ENCODE results near the gene MTCH2. TPM values are rescaled to one million over a fixed set of nuclear protein-coding genes. Genes with fewer than 3 reads are reported as not detected.
"Not testable (repeated sequence)": the region's sequence is repeated elsewhere in the genome, so short reads cannot be mapped to it uniquely, and the experiment has no call there.

Gene MTCH2
- total RNA-seq, 2 experiments from 2014 or later: 11.8 to 12.7 TPM

GRCh38 chr11:47688991-47689390 lies 46.6 kb upstream of the MTCH2 start:
- Mint-ChIP-seq H3K27me3 (no peaks in the 10 kb centered on the region), H3K27ac (no peak overlapping the region), H3K4me1 (ENCODE audit: low read depth) (no peaks in the 10 kb centered on the region), H3K9me3 (no peaks in the 10 kb centered on the region), H3K36me3 (ENCODE audit: low read depth) (no peaks in the 10 kb centered on the region), H3K4me3 (no peak overlapping the region)
- H3K4me1 ChIP-seq (ENCODE audit: insufficient read depth, low read length): no peaks in the 10 kb centered on the region
- no peaks in the 10 kb centered on the region for H3K9me3 ChIP-seq (ENCODE audit: control insufficient read depth in 1 of 2, insufficient read depth in 1 of 2, low read length in 2 of 2)
- ChIA-PET POLR2A (no interaction called here), CTCF (no interaction called here)
- ATAC-seq (ENCODE audit: poor library complexity) (no peak), DNase-seq (no peak)
- H3K27me3 ChIP-seq (ENCODE audit: control insufficient read depth in 1 of 2, insufficient read depth in 2 of 2, low read length in 2 of 2): no peaks in the 10 kb centered on the region
- intact Hi-C loops (cut with DNase I, micrococcal nuclease): no loop called here
- no peaks in the 10 kb centered on the region for H3K36me3 ChIP-seq (ENCODE audit: insufficient read depth, low read length)
- no peak overlapping the region for H3K27ac ChIP-seq (ENCODE audit: low read depth in 1 of 2, low read length in 2 of 2)
- TF ChIP-seq CTCF (IDR thresholded peaks at IDR 0.05): no peak
- H3K4me3 ChIP-seq (ENCODE audit: low read length): no peak overlapping the region

- H3K4me3 Mint-ChIP-seq: no peak overlapping the region
- H3K4me1 ChIP-seq (ENCODE audit: insufficient read depth, low read length): no peaks in the 10 kb centered on the region
- H3K36me3 ChIP-seq (ENCODE audit: insufficient read depth, low read length): no peaks in the 10 kb centered on the region
- H3K27ac ChIP-seq (ENCODE audit: low read depth in 1 of 2, low read length in 2 of 2): no peak overlapping the region
- H3K9me3 ChIP-seq (ENCODE audit: control insufficient read depth in 1 of 2, insufficient read depth in 1 of 2, low read length in 2 of 2): no peaks in the 10 kb centered on the region
- CTCF ChIA-PET: no interaction called here
- ATAC-seq (ENCODE audit: poor library complexity) (no peak), DNase-seq (no peak)
- no peak overlapping the region for H3K4me3 ChIP-seq (ENCODE audit: low read length)
- H3K27me3 ChIP-seq (ENCODE audit: control insufficient read depth in 1 of 2, insufficient read depth in 2 of 2, low read length in 2 of 2): no peaks in the 10 kb centered on the region
- TF ChIP-seq CTCF (IDR thresholded peaks at IDR 0.05): no peak
- no peaks in the 10 kb centered on the region for H3K27me3 Mint-ChIP-seq
- POLR2A ChIA-PET: no interaction called here
- no peak overlapping the region for H3K27ac Mint-ChIP-seq
- H3K9me3 Mint-ChIP-seq: no peaks in the 10 kb centered on the region
- no peaks in the 10 kb centered on the region for H3K4me1 Mint-ChIP-seq (ENCODE audit: low read depth)
- no peaks in the 10 kb centered on the region for H3K36me3 Mint-ChIP-seq (ENCODE audit: low read depth)
- intact Hi-C loops (cut with DNase I, micrococcal nuclease): no loop called here
Observed at GRCh38 chr11:47688111-47688510, 45.8 kb upstream of the MTCH2 start.

- H3K9me3 ChIP-seq (ENCODE audit: control insufficient read depth in 1 of 2, insufficient read depth in 1 of 2, low read length in 2 of 2); ATAC-seq (ENCODE audit: poor library complexity); H3K36me3 ChIP-seq (ENCODE audit: insufficient read depth, low read length); H3K27me3 Mint-ChIP-seq; H3K27ac ChIP-seq (ENCODE audit: low read depth in 1 of 2, low read length in 2 of 2); H3K27ac Mint-ChIP-seq; H3K27me3 ChIP-seq (ENCODE audit: control insufficient read depth in 1 of 2, insufficient read depth in 2 of 2, low read length in 2 of 2); H3K4me1 ChIP-seq (ENCODE audit: insufficient read depth, low read length); H3K4me1 Mint-ChIP-seq (ENCODE audit: low read depth); POLR2A ChIA-PET; H3K4me3 ChIP-seq (ENCODE audit: low read length); DNase-seq; H3K36me3 Mint-ChIP-seq (ENCODE audit: low read depth); H3K9me3 Mint-ChIP-seq; H3K4me3 Mint-ChIP-seq; CTCF ChIA-PET; intact Hi-C loops (cut with DNase I, micrococcal nuclease): not testable (repeated sequence)
Observed at GRCh38 chr11:47686704-47687103, 44.3 kb upstream of the MTCH2 start.

GRCh38 chr11:47686151-47686550 lies 43.8 kb upstream of the MTCH2 start:
- POLR2A ChIA-PET: no interaction called here
- CTCF ChIA-PET: no interaction called here
- Histone ChIP-seq H3K27ac (ENCODE audit: low read depth in 1 of 2, low read length in 2 of 2) (no peak overlapping the region), H3K9me3 (ENCODE audit: control insufficient read depth in 1 of 2, insufficient read depth in 1 of 2, low read length in 2 of 2) (no peaks in the 10 kb centered on the region), H3K4me1 (ENCODE audit: insufficient read depth, low read length) (no peaks in the 10 kb centered on the region), H3K4me3 (ENCODE audit: low read length) (no peak overlapping the region), H3K36me3 (ENCODE audit: insufficient read depth, low read length) (no peaks in the 10 kb centered on the region), H3K27me3 (ENCODE audit: control insufficient read depth in 1 of 2, insufficient read depth in 2 of 2, low read length in 2 of 2) (no peaks in the 10 kb centered on the region)
- intact Hi-C loops (cut with DNase I, micrococcal nuclease): no loop called here
- H3K27ac Mint-ChIP-seq: no peak overlapping the region
- no peaks in the 10 kb centered on the region for H3K4me1 Mint-ChIP-seq (ENCODE audit: low read depth)
- DNase-seq (no peak), ATAC-seq (ENCODE audit: poor library complexity) (no peak)
- H3K4me3 Mint-ChIP-seq: no peak overlapping the region
- H3K36me3 Mint-ChIP-seq (ENCODE audit: low read depth): no peaks in the 10 kb centered on the region
- no peaks in the 10 kb centered on the region for H3K27me3 Mint-ChIP-seq
- H3K9me3 Mint-ChIP-seq: no peaks in the 10 kb centered on the region
- no peak for TF ChIP-seq CTCF (IDR thresholded peaks at IDR 0.05)

All from CD4-positive, alpha-beta T cell (primary cell).